HG02588 (cell line): Measurements from ENCODE around the gene PHACTR3.

ENCODE experiments used
- ATAC-seq: cut with Tn5 transposase; IDR thresholded peaks from one replicate; pipeline ENCODE4 v1.9.1; 2021; ENCODE audit warnings: mild to moderate bottlenecking, moderate library complexity; ENCODE audit not compliant: unreplicated experiment

The PHACTR3 gene

DNA sequence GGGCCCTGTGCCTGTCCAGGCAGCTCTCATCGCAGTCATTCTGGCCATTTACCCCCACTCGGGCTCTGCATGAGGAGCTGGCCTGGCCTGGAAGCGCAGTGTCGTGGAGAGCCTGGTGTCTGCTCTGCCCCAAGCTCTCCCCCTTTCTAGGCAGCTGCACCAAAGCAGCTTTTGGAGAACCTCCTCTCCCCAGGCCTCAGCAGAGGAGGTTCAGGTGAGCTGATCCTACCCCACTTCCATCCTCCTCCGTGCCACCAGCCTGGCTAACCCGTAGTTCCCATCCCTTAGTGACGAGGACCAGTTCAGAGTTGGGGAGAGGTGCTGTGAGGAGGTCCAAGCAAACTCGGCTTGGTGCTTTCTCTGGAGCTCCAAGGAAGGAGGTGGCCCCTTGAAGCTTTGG lies 30.5 kb upstream of the PHACTR3 start:
- ATAC-seq: no peak

DNA sequence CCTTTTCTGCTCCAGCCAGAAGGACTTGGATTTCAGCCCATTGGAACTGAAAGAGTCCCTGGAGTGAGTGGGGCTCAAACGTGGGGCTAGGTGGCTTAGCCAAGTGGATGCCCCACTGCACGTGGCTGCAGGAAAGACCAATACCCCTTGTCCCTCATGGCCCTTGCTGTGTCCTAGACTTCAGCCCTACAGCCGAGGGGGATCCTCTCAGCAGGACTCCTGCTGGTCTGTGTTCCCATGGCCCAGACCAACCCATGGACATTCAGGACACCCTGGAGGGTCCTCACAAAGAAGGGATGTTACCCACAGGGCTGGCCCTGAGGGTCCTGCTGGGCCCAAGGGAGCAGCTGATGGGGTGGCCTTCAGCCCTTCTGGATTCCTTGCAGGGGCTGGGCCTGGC lies 30.0 kb upstream of the PHACTR3 start:
- no peak for ATAC-seq

DNA sequence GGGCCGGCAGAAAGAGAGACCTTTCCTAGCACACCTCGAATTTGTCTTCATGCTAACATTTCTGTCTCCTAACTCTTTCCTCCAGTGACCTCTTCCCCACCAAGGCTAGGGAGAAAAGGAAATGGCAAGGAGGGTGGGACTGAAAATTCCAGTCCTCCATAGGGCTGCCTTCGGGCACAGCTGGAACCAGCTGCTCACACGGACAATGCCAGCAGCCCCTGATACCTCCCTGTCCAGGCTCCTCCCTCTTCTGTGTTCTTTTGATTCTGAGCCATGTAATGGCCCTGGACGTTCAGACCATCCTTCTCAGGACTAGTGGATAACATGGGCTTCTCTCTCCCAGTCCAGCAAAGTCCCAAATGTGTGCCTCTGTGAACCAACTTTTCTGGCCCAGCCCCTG lies 29.1 kb upstream of the PHACTR3 start:
- ATAC-seq: no peak

DNA sequence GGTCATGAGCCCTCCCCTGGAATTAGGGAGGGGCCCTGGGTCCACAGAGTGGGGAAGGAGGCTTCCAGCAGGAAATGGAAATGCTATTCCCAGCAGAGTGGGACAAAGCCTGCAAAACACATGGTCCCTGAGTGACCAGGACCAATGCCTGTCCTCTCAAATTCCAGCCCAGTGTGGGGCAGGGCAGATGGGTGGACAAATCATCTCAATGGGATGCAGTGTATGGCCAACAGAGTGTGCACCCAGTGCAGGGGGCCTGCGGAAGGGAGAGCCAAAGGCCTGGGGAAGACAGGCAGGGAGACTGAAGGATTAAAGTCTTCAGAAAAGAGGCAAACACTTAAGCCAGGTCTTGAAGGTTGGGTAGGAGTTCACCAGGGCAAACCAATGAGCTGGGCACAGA lies 28.7 kb upstream of the PHACTR3 start:
- ATAC-seq: no peak

DNA sequence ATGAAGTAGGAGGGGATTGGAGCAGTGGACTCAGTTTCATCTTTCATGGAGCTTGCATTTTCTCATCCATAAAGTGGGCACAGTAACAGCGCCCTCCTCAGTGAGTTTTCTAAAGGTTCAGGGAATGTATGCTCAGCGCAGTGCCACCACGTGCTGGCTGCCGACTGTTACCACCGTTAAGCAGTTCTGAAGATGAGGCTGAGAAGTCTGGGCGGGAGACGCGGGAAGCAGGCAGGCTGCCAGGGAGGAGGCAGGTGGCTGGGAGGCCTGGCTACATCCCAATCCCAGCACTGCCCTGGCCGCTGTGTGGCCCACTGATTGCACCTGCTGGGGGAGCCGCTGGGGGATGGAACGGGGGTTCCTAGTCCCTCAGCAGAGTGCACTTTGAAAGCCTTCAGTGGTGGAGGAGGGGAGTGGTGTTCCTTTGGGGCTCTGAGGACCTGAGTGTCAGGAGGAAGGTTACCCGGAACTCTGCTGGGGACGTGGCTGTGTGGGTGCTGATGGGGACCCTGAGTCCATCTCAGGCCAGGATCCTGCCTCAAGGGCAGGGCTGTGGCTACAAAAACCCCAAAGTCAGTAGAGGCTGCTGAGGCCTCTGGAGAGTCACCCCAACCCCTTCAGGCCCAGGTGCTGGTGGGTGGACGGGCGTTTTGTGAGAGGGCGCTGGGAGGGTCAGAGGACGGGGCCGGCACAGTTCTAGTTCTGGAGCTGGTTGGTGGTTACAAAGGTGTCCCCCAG lies 28.0 kb upstream of the PHACTR3 start:
- no peak for ATAC-seq

DNA sequence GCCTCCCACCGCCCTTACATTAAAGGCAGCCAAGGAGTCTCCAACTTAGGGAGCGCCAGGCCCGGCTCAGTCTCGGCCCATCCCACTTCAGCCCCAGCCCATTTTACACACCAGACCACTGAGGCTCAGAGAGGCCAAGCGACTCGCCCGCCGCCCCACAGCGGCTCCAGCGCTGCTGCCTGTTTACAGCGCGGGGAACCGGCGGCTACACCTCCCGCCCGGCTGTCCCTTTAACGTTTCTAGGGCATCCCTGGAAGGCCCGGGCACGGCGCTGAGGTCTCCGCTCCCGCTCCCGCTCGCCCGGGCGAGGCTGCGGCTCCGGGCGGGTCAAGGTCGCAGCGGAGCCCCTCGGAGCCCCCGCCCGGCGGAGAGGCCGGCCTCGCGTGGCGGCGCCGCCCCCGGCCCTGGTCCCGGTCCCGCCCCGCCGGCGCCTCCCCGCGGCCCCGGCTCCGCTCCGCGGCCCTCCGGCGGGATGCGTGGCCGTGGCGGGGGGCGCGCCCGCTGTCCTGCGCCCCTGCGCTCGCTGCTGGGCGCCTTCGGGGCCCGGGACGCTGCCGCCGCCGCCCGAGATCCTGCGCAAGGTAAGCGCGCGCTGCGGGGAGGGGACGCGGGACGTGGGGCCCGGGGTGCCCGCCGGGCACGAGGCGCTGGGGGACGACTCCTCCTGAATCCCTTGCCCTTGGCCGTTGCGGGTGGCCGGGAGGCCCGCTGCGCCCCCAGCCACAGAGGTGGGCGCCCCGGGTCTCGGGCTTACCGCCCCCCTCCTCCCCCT lies 27.1 kb upstream of the PHACTR3 start:
- ATAC-seq: no peak

DNA sequence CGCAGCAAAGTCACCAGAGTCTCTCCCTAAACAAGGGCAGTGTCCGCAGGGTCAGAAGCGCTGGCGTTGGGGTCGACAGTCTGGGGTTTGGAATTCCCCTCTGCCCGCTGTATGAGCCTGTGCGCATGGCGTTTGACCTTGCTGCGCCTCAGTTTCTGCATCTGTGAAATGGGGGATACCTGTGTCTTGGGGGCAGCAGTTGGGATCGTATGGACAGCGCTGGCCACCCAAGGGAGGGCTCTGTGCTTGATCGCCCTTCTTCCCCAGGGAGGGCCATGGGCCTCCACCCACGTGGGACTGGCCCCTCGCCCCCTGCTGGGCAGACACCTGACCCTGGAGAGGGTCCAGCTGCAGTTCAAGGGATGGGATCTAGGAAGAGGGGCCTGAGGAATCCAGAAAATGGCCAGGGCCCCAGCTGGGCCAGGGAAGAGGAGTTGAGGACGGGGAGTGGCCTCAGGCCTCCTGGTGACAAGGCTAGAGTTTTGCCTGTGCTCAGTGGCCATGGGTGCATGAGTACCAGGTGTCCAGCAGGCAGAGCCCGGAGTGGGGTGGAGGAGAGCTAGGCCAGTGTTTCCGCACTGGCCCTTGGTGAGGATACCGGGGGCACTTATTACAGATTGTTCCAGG lies 26.4 kb upstream of the PHACTR3 start:
- ATAC-seq: no peak

DNA sequence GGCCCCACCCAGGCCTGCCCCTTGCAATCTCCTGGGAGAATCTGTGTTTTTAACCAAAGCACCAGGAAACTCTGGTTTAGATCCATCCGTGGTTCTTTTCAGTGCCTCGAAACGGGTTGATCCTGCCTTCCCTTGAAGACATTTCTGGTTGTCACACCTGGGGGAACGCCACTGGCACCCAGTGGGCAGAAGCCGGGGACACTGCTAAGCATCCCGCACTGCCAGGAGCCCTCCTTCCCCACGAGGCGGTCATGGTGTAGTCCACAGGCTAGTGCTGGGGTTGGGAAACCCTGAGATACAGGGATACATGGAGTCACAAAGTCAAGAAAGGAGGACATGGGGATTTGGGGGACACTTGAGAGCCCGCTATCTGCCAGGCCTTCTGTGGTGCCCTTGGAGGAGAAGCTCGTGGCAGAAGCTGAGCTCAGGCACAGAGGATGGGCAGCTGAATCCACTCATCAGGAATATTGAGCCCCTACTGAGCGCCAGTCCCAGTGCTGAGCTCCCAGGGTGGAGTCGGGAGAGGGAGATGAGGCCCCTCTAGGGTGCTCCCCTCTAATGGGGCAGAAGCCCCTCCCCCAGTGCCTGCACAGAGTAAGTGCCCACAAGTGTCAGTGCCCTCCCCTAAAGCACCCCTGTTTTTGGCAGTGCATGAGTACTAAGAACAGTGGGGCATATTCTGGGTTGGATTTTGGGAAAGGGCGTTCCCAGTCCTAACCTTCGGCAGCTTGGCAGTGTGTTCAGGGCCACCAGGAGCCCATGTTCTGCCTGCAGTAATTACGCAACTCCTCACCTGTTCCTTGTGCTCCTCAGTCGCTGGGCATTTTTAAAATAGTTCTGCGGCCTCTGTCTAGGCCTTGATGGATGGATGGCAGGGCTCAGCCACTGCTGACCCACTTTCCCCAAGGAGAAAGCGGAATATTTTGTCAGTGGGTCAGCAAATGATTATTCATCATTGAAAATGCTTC lies 25.6 kb upstream of the PHACTR3 start:
- no peak for ATAC-seq

DNA sequence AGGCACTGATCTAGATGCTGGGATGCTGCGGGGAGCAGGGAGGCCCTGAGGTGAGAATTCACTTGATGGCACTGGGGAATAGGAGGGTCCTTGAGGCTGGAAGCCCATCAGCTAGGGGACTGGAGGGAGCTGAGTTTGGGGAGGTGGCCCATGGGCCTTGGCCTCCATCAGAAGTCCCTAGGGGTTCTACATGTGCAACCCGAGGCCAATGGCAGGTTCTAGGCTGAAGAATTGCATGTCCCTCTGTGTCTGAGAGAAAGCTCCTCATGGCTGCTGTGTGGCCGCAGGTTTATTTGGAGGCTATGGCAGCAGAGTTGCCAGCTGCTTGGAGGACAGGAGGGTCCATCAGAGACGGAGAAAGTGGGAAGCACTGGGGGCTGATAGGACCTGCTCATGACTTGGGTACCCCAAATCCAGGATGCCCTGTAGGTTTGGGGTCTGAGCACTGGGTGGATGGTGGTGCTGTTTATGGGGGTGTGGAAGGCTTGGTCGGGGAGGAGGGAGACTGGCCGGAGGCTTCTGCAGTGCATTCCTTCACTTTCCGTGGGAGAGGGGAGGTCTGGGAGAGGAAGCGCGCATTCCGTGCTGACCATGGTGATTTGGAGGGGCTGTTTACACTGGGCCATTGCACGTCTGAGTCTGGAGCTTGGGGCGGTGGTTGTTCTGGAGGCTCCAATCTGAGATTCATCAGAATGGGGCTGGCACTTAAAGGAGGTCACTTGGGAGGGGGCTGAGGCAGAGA lies 24.8 kb upstream of the PHACTR3 start:
- ATAC-seq: no peak

DNA sequence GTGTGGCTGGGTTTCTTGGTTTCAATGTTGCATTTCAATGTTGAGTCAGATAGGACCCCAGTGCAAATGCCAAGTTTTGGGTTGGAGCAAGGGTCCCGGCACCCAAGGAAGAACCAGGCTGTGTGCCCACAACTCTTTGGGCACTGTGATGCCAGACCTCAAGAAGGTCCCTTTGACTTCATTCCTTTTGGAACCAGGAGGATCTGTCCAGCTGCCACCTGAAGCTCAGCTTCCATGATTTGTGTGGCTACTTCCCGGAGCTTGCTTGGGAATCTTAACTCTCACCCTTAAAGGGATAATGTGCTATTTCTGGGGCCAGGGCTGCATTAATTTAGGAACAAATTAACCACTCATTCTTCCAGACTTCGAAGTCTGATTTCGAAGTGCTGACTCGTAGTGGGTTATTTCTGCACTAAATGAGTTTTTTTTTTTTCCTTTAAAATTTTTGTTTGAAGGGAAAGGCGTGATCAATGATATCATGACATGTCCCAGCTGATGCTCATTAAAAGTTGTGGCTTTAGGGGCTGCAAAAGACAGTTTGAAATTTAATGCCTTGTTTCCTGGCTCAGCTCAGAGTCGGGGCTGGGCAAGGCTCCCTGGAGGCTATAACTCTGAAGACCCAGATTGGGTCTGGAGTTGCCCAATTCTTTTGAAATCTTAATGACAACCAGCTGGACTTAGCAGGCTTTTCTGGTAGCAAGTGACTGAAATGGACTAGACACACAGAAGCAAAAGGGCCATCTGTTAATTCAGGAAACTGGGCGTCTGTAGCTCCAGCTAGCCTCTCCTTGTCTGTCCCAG lies 24.0 kb upstream of the PHACTR3 start:
- ATAC-seq: no peak

DNA sequence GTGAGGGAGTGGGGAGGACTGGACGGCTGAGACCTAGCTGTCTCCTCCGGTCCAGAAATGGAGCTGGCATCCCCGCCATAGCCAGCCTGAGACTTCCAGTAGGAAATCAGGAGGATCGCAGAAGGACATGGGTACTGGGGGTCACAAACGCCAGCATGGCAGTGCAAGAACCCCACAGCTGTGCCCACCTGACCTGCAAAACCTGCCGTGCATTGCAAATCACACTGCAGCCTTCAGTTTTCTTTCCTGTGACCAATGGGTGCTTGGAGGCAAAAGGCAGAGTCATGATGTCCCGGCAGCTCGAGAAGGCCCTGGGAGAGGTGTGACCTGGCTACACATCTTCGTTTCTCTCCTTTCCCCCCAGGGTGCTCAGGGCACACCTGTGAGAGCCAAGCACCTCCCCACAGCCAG lies 23.3 kb upstream of the PHACTR3 start:
- ATAC-seq: no peak

DNA sequence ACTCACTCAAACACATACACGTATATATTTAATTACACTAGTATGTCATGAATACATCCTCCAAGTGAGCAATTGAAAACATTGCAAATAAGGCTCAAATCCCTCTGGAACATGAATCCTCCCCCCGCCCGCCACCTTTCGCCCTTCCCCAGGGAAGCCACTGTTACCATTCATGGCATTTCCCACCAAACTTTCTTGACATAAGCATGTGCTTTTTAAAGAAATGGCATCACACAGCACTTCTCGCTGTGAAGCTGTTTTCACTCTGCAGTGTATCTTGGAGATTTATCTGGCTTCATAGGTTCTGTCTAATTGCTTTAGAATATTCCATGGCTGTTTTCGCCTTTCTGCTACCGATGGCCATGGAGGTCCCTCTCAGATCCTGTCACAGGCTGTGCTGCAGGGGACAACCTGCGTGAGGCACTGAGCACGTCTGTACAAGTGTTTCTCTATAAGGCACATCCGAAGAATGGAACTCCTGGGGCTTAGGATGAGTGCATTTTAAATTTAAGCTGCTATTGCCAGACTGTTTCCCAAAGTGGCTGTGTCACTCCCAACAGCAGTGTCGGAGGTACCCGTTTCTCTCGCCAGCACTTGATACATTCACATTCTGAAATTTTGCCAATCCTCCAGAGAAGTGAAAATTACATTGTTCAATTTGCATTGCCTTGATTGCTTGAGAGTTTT lies 22.2 kb upstream of the PHACTR3 start:
- ATAC-seq: no peak

DNA sequence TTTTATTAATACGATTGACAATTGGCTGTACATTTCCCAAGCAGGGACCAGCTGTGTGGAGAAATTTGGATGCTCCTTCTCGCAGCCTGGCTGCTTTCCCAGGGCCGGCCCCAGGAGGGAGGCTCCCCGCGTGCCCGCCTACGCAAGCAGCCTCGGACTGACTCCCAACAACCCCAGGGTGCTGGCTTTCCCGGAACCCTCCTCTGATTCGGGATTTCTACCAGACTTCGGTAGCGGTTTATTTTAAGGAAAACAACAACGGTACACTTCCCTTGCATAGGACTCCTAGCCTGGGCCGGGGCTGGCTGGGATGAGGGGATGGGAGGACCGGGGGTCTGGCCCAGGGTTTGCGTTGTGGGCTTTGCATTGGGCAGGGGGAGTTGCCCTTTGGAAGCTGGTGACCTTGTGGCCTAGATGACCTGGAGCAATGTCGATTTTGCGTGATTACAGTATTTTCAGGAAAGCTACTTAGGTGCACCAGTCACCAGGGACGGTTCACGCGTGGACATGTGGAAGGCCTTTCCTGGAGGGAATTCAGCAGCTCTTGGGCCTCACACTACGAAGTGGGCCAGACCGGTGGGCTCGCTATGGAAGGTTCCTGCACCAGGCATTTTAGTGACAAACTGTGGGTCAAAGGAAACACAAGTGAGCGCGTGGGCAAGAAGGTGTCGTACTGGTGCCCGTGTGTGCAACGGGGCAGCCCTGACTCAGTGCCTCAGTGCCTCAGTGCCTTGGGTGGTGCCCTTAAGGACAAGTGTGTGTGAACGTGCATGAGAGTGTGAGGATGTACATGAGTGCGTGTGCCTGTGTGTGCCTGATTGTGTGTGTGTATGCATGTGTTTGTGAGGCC lies 20.7 kb upstream of the PHACTR3 start:
- ATAC-seq: no peak

DNA sequence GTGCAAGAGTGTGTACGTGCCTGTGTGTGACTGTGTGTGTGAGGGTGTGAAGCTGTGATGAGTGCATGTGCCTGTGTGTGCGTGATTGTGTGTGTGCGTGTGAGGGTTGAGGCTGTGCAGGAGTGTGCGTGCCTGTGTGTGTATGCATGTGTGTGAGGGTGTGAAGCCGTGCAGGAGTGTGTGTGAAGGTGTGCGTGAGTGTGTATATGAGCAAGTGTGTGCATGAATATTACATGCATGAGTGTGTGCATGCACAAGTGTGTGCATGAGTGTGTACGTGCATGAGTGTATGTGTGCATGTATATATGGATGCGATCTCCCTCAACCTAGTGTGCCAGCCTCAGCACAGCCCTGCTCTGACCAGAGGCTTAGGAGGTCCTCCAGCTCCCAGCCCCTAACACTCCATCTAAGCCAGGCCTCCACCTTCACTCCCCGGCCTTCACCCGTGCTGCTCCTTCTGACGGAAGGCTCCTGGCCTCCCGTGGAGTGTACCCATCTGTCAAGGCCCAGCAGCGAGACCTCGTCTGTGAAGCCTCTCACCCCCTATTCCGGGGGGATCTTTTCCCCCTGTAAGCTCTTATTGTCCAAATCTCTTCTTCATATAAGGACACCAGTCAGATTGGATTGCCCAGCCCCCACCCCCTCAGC lies 19.9 kb upstream of the PHACTR3 start:
- ATAC-seq: no peak

DNA sequence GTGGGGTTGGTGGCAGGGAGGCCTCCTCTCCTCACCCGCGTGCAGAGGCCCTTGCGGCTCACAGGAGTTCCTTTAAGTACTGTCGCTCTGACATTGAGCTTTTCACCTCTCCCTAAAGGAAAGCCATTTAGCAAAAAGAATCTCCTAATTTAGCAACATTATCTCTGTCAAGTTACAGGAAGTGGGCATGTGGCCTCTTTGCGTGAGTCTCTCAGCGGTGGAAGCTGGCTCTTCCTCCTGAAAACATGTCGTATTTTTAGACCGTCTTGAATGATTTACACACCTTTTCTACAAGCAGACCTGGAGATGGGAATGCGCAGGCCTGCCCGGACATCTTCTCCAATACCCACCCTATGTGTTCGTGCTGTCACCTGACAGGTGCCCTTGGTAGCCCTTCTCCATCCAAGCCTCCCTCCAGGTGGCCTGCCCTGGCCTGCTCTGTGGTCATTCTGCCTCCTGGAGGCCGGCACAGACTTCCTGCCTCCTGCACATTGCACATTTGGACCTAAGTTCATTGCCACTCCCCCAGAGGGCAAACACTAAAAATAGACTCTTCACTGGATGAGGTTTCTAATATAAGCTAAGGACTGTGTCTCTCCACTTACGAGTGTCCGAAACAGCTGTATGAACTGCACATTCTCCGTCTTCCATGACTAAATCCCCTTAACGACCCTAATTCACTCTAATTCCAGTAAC lies 18.5 kb upstream of the PHACTR3 start:
- ATAC-seq: no peak

DNA sequence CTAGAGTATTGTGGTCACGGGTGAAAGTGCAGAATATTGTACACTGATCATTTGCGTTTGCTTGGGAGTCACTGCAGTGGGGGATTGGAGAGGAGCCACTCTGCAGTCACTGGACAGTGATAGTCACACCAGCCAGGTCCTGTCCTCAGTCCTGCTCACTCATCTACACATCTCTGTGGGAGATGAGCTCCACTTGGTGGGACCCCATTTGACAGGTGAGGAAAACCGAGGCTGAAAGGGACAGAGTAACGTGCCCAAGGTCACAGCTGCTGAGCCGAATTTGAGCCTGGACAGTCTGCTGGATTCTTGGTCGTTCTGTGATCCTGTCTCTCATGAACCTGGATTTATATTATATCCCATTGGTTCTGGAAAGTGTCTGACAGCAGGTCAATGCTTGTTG lies 17.7 kb upstream of the PHACTR3 start:
- no peak for ATAC-seq

DNA sequence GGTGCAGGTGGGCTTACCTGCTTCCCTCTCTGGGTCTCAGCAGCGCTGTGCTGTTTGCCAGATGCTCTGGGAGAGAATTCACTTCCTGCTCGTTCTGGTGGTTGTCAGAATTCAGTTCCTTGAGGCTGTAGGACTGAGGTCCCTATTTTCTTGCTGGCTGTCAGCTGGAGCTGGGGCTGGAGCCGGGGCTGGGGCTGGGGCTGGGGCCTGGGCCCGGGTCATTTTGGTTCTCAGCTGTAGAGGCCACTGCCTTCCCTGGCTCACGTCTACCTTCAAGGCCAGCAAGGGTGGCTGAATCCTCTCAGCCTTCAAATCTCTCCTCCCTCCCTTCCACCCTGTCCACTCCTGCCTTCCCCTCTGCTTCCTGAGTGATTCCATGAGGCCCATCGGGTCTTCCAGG lies 16.8 kb upstream of the PHACTR3 start:
- ATAC-seq: no peak
